ENCODE measurements around the gene SNX25.

DNA sequence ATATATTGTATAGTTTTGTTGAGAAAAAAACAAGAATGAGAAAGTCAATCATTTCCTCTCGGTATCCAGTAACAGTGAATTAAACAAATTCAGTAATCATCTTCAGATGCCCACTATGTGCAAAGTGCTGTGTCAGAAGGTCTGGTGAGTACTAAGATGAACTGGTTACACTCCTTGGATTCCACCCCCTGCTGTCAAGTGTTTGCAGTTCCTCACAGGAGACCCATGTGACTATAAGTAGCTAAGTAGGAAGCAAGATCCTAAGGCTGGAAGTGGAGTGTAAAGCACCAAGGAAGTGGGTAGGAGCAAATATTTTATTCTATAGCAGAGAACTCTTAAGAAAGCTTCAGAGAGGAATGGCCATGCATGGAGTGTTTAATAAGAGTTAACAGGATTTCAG is 73.6 kb downstream of the SNX25 start:
- TF ChIP-seq POLR2A (IDR thresholded peaks at IDR 0.05), result no peak
- TF ChIP-seq, protein P1, sequence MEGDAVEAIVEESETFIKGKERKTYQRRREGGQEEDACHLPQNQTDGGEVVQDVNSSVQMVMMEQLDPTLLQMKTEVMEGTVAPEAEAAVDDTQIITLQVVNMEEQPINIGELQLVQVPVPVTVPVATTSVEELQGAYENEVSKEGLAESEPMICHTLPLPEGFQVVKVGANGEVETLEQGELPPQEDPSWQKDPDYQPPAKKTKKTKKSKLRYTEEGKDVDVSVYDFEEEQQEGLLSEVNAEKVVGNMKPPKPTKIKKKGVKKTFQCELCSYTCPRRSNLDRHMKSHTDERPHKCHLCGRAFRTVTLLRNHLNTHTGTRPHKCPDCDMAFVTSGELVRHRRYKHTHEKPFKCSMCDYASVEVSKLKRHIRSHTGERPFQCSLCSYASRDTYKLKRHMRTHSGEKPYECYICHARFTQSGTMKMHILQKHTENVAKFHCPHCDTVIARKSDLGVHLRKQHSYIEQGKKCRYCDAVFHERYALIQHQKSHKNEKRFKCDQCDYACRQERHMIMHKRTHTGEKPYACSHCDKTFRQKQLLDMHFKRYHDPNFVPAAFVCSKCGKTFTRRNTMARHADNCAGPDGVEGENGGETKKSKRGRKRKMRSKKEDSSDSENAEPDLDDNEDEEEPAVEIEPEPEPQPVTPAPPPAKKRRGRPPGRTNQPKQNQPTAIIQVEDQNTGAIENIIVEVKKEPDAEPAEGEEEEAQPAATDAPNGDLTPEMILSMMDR (IDR thresholded peaks at IDR 0.05), result peak in 1 of 6 experiments; percentile 9

Data from Peyer's patch (tissue), 4 donors.